HG03060 (cell line): ENCODE measurements around the gene LCE3B.
"Not testable (repeated sequence)": the region's sequence is repeated elsewhere in the genome, so short reads cannot be mapped to it uniquely, and the experiment has no call there.

Experiments used
- ATAC-seq: cut with Tn5 transposase; IDR thresholded peaks from one replicate; pipeline ENCODE4 v1.9.1; 2021; ENCODE audit warnings: low read depth, moderate number of reproducible peaks; ENCODE audit not compliant: unreplicated experiment

LCE3B gene

GRCh38 chr1:152613511-152613910 is at the start of gene LCE3B:
TSS of gene LCE3B (plus strand) at chr1:152613811. CDS start at chr1:152613811, 0 bp downstream.
- no peak for ATAC-seq

GRCh38 chr1:152565115-152565514 is 48.5 kb upstream of the LCE3B start:
- ATAC-seq: no peak

GRCh38 chr1:152565535-152566215 is 47.9 kb upstream of the LCE3B start:
- ATAC-seq: no peak

GRCh38 chr1:152566681-152567080 is 46.9 kb upstream of the LCE3B start, which contains the start of gene LCE3E:
TSS of gene LCE3E (minus strand) at chr1:152566780. CDS start at chr1:152566208, 572 bp downstream.
- ATAC-seq: no peak

GRCh38 chr1:152577168-152577567 is 36.4 kb upstream of the LCE3B start:
- ATAC-seq: no peak

GRCh38 chr1:152579526-152579925 is 34.1 kb upstream of the LCE3B start:
- not testable (repeated sequence) for ATAC-seq

GRCh38 chr1:152580433-152580832 is 33.2 kb upstream of the LCE3B start, which contains the start of gene LCE3D:
TSS of gene LCE3D (minus strand) at chr1:152580516. CDS start at chr1:152579936, 580 bp downstream.
- ATAC-seq: no peak

- no peak for ATAC-seq
Observed at GRCh38 chr1:152582647-152583046, 31.0 kb upstream of the LCE3B start.

- no peak for ATAC-seq
Observed at GRCh38 chr1:152585586-152585985, 28.0 kb upstream of the LCE3B start.

GRCh38 chr1:152596986-152597385 is 16.6 kb upstream of the LCE3B start:
- ATAC-seq: no peak

- ATAC-seq: no peak
Observed at GRCh38 chr1:152599934-152600333, 13.7 kb upstream of the LCE3B start, which contains the start of gene LCE3C. TSS of gene LCE3C (plus strand) at chr1:152600234. CDS start at chr1:152600732, 498 bp downstream.

- ATAC-seq: no peak
Observed at GRCh38 chr1:152621993-152622392, 8.4 kb downstream of the LCE3B start.

GRCh38 chr1:152622803-152623202 is 9.2 kb downstream of the LCE3B start, which contains the start of gene LCE3A:
TSS of gene LCE3A (minus strand) at chr1:152623103. CDS start at chr1:152623103, 0 bp downstream.
- no peak for ATAC-seq

GRCh38 chr1:152623203-152623844 is 9.7 kb downstream of the LCE3B start:
- ATAC-seq: no peak

GRCh38 chr1:152626744-152627143 is 13.1 kb downstream of the LCE3B start:
- no peak for ATAC-seq

- no peak for ATAC-seq
Observed at GRCh38 chr1:152630596-152630995, 17.0 kb downstream of the LCE3B start.

- no peak for ATAC-seq
Observed at GRCh38 chr1:152640351-152640750, 26.7 kb downstream of the LCE3B start.

GRCh38 chr1:152643945-152644344 is 30.3 kb downstream of the LCE3B start:
- no peak for ATAC-seq

GRCh38 chr1:152645146-152645545 is 31.5 kb downstream of the LCE3B start:
- no peak for ATAC-seq

GRCh38 chr1:152646656-152647055 is 33.0 kb downstream of the LCE3B start:
- ATAC-seq: no peak

- no peak for ATAC-seq
Observed at GRCh38 chr1:152654110-152654509, 40.5 kb downstream of the LCE3B start.

- ATAC-seq: no peak
Observed at GRCh38 chr1:152656459-152656858, 42.8 kb downstream of the LCE3B start.
